SIG-M5 treated with dmso at 0.1 percent for 504 hours (cell line): ENCODE data around the gene KLHL9.
A peak's percentile ranks its signal among the peaks of the same experiment; 100 is the strongest.
"Not testable (repeated sequence)": the region's sequence is repeated elsewhere in the genome, so short reads cannot be mapped to it uniquely, and the experiment has no call there.

Source experiments
- DNase-seq: peaks from one replicate; lab custom pipeline; 2025; ENCODE audit not compliant: unreplicated experiment; lab: John Stamatoyannopoulos, UW

The KLHL9 gene

GRCh38 chr9:21334701-21335632 is at the start of gene KLHL9:
Gene KLHL9 (minus strand): TSS chr9:21335404. CDS start chr9:21334859, 545 bp downstream.
- peak; percentile 80 for DNase-seq

- DNase-seq = no peak
These were observed 48.4 kb upstream of the KLHL9 start for GRCh38 chr9:21383627-21384026.

GRCh38 chr9:21381448-21382339 is 46.5 kb upstream of the KLHL9 start:
- DNase-seq = peak; percentile 91

GRCh38 chr9:21371467-21371866 is 36.3 kb upstream of the KLHL9 start:
- DNase-seq = not testable (repeated sequence)

- no peak for DNase-seq
These were observed 32.8 kb upstream of the KLHL9 start, which contains the start of gene IFNA13 for GRCh38 chr9:21367957-21368356. Gene IFNA13 (minus strand): TSS chr9:21368057. CDS start chr9:21368010, 47 bp downstream.

- DNase-seq = not testable (repeated sequence)
These were observed 32.0 kb upstream of the KLHL9 start for GRCh38 chr9:21367169-21367568.

- no peak for DNase-seq
These were observed 27.1 kb upstream of the KLHL9 start for GRCh38 chr9:21362287-21362686.

GRCh38 chr9:21357479-21358460 is 22.6 kb upstream of the KLHL9 start:
- DNase-seq = peak; percentile 59

GRCh38 chr9:21350787-21351186 is 15.6 kb upstream of the KLHL9 start, which contains the start of gene IFNA6:
Gene IFNA6 (minus strand): TSS chr9:21350887. CDS start chr9:21350887, 0 bp downstream.
- DNase-seq = no peak

GRCh38 chr9:21348430-21348970 is 13.3 kb upstream of the KLHL9 start:
- DNase-seq = no peak

- no peak for DNase-seq
These were observed 5.5 kb upstream of the KLHL9 start for GRCh38 chr9:21340735-21341134.

GRCh38 chr9:21336457-21336856 is 1.3 kb upstream of the KLHL9 start:
- peak; percentile 26 for DNase-seq

- DNase-seq = no peak
These were observed 2.0 kb downstream of the KLHL9 start for GRCh38 chr9:21333226-21333625.

GRCh38 chr9:21331676-21332402 is 3.4 kb downstream of the KLHL9 start:
- DNase-seq = no peak

GRCh38 chr9:21326526-21327139 is 8.6 kb downstream of the KLHL9 start:
- DNase-seq = peak; percentile 49

GRCh38 chr9:21324047-21324446 is 11.2 kb downstream of the KLHL9 start:
- DNase-seq = no peak

- DNase-seq = peak; percentile 1
These were observed 12.2 kb downstream of the KLHL9 start for GRCh38 chr9:21322911-21323461.

- DNase-seq = no peak
These were observed 14.7 kb downstream of the KLHL9 start for GRCh38 chr9:21320465-21320864.
